ENCODE results near the gene STYXL2. TPM values are rescaled to one million over a fixed set of nuclear protein-coding genes. Genes with fewer than 3 reads are reported as not detected.
A peak's percentile ranks its signal among the peaks of the same experiment; 100 is the strongest.

The STYXL2 gene
- total RNA-seq, 1 donor from 2014 or later = not detected

DNA sequence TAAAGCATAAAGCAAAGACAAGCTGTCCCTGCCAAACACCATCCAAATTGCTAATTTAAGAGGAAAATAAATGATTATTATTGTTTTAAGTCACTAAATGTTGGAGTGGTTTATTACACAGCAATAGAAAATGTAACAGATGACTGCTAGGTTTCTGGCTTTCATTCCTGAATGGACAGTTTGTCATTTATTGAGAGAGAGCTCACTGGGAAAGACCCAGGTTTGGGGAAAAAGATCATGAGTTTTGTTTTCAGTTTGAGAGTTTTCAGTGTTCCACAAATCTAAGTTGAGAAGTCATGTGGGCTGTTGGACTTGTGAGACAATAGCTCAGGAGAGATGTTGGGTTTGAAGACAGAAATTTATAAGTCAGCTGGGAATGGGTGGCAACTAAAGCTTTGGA is 9.1 kb upstream of the STYXL2 start:
- Mint-ChIP-seq H3K27me3 (ENCODE audit: low read depth) (peaks cover 18% of the 10 kb centered on the region), H3K4me3 (ENCODE audit: low read depth) (no peak overlapping the region), H3K4me1 (ENCODE audit: low read depth) (peaks cover 2% of the 10 kb centered on the region), H3K9me3 (no peaks in the 10 kb centered on the region), H3K27ac (no peak overlapping the region), H3K36me3 (ENCODE audit: low read depth) (no peaks in the 10 kb centered on the region)
- intact Hi-C loops (cut with micrococcal nuclease) = no loop called here
- no peak for DNase-seq (ENCODE audit: low spot score)

DNA sequence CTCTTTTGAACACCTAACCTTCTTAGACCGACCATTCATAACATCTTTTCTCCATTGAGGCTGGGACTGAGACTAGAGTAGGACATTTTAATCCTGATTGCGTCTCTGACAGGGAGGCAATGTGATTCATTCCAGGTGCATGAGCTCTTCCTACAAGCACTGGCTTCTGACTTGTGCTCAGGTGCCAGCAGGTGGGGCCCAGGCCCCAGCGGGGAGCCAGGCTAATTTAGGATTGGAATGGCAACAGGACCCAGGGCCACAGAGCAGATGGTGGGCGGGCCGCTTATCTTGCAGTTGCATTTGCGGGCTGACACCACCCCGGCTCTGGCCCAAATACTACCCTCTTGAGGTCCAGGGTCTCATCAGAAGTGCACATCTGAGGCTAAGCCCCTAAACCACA is 7.8 kb upstream of the STYXL2 start:
- Mint-ChIP-seq H3K4me1 (ENCODE audit: low read depth) (peaks cover 10% of the 10 kb centered on the region), H3K27ac (no peak overlapping the region), H3K9me3 (no peaks in the 10 kb centered on the region), H3K36me3 (ENCODE audit: low read depth) (no peaks in the 10 kb centered on the region), H3K4me3 (ENCODE audit: low read depth) (no peak overlapping the region), H3K27me3 (ENCODE audit: low read depth) (peaks cover 8% of the 10 kb centered on the region)
- no peak for DNase-seq (ENCODE audit: low spot score)
- intact Hi-C loops (cut with micrococcal nuclease) = no loop called here

DNA sequence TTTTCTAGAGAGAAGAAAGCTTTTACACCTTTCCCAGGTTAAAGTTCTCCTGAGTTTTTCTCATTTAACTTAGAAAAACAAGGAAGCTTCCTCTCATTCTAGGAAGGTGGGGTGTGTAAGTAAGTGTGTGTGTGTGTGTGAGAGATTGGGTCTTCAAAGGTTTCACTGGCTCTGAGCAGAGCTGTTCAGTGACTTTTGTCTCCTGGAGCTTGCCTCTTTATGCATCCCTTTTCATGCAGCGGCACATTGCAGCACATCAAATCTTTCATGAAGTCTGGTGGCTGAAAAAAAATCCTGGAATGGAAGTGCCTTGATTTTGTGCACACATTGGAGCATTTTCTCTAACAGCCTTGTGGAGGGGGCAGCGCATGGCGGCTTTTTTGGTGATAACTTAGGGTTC is 7.1 kb upstream of the STYXL2 start:
- Mint-ChIP-seq H3K27me3 (ENCODE audit: low read depth) (peaks cover 6% of the 10 kb centered on the region), H3K9me3 (no peaks in the 10 kb centered on the region)
- intact Hi-C loops (cut with micrococcal nuclease) = no loop called here

DNA sequence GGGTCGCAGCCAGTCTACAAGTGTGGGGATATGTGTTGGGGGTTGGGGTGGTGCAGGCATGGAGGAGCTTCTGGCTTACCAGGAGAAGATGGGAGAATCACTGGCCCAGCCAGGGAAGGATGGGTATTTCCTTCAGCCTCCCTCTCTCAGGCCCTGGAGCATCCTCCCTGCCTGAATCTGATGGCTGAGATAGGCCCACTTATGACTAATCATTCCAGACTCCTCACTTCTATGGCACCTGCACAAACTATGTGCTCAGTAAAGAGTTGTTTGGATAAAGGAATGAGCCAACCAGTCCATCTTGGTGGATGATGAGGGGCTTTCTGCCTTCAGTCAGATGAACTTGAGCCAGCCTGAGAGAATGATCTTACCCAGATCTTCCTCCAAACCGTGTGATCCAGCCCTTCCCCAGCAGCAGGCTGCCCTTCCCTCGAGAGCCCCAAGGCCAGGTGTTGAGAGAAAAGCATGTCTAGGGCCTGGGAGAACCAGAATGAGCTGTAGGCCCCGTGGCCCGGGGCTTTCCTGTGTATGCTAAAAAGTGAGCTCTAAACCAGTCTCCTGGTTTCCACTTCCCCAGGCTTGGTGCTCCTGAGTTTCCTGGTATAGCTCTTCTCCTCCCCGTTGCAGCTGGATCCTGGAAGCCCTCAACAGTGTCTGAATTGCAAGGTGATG is 5.0 kb upstream of the STYXL2 start:
- no peaks in the 10 kb centered on the region for H3K36me3 Mint-ChIP-seq (ENCODE audit: low read depth)
- no peak overlapping the region for H3K27ac Mint-ChIP-seq
- H3K27me3 Mint-ChIP-seq (ENCODE audit: low read depth) = no peaks in the 10 kb centered on the region
- no peak overlapping the region for H3K4me3 Mint-ChIP-seq (ENCODE audit: low read depth)
- intact Hi-C loops (cut with micrococcal nuclease) = no loop called here
- H3K9me3 Mint-ChIP-seq = no peaks in the 10 kb centered on the region
- DNase-seq (ENCODE audit: low spot score) = no peak
- peaks cover 10% of the 10 kb centered on the region for H3K4me1 Mint-ChIP-seq (ENCODE audit: low read depth)

More for the DNA sequence above, 7.1 kb upstream of the STYXL2 start:
- Mint-ChIP-seq H3K27ac (no peak overlapping the region), H3K36me3 (ENCODE audit: low read depth) (no peaks in the 10 kb centered on the region), H3K4me3 (ENCODE audit: low read depth) (no peak overlapping the region), H3K4me1 (ENCODE audit: low read depth) (peaks cover 10% of the 10 kb centered on the region)
- no peak for DNase-seq (ENCODE audit: low spot score)

DNA sequence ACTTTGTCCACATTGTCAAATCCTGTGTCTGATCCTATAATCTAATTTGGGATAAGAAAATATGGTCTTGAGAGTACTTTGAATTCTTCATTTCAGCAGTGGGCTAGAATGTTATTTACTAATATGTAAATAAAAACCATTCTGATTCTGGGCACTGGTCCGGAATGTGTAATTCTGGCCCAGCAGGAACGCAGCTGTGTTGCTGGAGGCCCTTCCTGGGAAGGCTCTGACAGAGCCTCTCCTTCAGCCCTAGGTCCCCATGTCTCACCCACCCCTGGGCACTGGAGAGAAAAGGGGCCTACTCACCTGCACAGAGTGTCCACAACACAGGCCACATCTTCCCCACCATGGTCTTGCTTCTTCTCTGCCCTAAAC is 3.9 kb upstream of the STYXL2 start:
- H3K27me3 Mint-ChIP-seq (ENCODE audit: low read depth) = no peaks in the 10 kb centered on the region
- no peak for DNase-seq (ENCODE audit: low spot score)
- H3K4me1 Mint-ChIP-seq (ENCODE audit: low read depth) = peaks cover 10% of the 10 kb centered on the region
- H3K27ac Mint-ChIP-seq = peak overlapping the region; percentile 76
- intact Hi-C loops (cut with micrococcal nuclease) = no loop called here
- H3K4me3 Mint-ChIP-seq (ENCODE audit: low read depth) = no peak overlapping the region
- no peaks in the 10 kb centered on the region for H3K36me3 Mint-ChIP-seq (ENCODE audit: low read depth)
- H3K9me3 Mint-ChIP-seq = no peaks in the 10 kb centered on the region

DNA sequence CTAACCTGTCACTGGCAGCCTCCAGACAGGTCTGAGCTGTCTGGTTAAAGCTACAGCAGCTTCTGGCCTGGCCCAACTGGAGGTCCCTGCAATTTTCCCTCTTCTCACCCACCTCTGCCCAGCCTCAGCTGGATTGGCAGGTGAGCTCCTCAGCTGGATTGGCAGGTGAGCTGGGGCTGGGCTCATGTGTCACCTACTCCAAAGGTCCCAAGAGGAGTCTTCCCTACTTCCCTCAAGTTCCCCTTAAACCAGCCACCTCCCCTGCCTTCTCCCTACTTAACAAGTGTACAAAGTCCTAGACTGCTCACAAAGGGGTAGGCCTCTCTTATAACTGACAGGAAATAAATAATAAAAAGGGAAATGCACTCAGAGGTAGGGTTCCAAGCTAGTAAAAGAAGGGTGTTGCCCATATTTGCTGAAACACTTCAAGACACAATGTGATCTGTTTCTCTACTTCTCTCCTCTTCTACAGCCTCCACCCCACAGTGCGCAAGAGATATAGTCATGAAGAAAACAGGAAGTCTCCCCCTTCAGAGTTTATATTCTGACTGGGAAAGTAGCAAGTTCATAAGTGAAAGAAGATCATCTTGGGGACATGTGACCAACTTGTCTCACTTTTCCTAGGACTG is 3.4 kb upstream of the STYXL2 start, which contains the start of gene GPA33:
Gene GPA33, minus strand, starts transcription at position 64 of the 629 bp plus-strand sequence. CDS start 90 bp downstream, outside the sequence.
- no peaks in the 10 kb centered on the region for H3K27me3 Mint-ChIP-seq (ENCODE audit: low read depth)
- peaks cover 10% of the 10 kb centered on the region for H3K4me1 Mint-ChIP-seq (ENCODE audit: low read depth)
- peak within 1 kb of the TSS; percentile 76 for H3K27ac Mint-ChIP-seq
- no peaks in the 10 kb centered on the region for H3K9me3 Mint-ChIP-seq
- no peak for DNase-seq (ENCODE audit: low spot score)
- intact Hi-C loops (cut with micrococcal nuclease) = no loop called here
- H3K36me3 Mint-ChIP-seq (ENCODE audit: low read depth) = no peaks in the 10 kb centered on the region
- H3K4me3 Mint-ChIP-seq (ENCODE audit: low read depth) = no peak within 1 kb of the TSS

DNA sequence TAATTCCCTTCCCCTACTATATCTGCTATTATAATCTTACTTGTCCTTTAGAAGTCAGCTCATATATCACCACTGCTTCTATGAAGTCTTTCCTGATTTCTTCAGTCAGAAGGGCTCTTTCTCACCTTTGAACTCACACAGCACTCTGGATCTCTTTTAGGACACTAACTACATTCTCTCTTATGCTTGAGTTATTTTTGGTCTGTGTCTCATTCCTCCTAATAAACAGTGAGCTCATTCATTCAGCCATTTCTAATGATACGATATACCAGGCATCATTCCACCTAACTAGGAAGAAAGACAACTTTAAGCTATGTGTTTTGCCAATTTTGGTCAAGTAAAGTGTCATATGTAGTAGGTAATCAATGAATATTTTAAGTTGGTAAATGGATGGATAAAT is 1.2 kb upstream of the STYXL2 start:
- Mint-ChIP-seq H3K36me3 (ENCODE audit: low read depth) (no peaks in the 10 kb centered on the region), H3K9me3 (no peaks in the 10 kb centered on the region), H3K27ac (no peak overlapping the region), H3K4me1 (ENCODE audit: low read depth) (peaks cover 10% of the 10 kb centered on the region), H3K4me3 (ENCODE audit: low read depth) (no peak overlapping the region), H3K27me3 (ENCODE audit: low read depth) (no peaks in the 10 kb centered on the region)
- DNase-seq (ENCODE audit: low spot score) = no peak
- intact Hi-C loops (cut with micrococcal nuclease) = no loop called here

DNA sequence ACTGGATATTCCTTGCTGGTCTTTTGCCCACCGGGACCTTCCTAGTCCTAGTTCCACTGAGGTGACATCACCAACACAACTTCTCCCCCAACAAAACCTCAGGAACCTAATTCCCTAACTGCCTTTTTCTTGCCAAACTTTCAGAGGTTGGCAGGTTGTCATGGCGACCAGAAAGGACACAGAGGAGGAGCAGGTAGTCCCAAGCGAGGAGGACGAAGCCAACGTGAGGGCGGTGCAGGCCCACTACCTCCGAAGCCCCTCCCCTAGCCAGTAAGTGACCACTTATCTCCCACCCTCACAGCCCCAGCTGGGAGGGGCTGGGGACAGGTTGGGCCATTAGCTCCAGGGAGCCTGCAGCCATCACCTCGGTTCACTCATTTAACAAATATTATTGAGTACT is 815 bp downstream of the STYXL2 start:
- no peak for DNase-seq (ENCODE audit: low spot score)
- H3K9me3 Mint-ChIP-seq = no peaks in the 10 kb centered on the region
- peaks cover 7% of the 10 kb centered on the region for H3K4me1 Mint-ChIP-seq (ENCODE audit: low read depth)
- peaks cover 4% of the 10 kb centered on the region for H3K27me3 Mint-ChIP-seq (ENCODE audit: low read depth)
- no peak overlapping the region for H3K27ac Mint-ChIP-seq
- no peaks in the 10 kb centered on the region for H3K36me3 Mint-ChIP-seq (ENCODE audit: low read depth)
- H3K4me3 Mint-ChIP-seq (ENCODE audit: low read depth) = no peak overlapping the region
- intact Hi-C loops (cut with micrococcal nuclease) = no loop called here

DNA sequence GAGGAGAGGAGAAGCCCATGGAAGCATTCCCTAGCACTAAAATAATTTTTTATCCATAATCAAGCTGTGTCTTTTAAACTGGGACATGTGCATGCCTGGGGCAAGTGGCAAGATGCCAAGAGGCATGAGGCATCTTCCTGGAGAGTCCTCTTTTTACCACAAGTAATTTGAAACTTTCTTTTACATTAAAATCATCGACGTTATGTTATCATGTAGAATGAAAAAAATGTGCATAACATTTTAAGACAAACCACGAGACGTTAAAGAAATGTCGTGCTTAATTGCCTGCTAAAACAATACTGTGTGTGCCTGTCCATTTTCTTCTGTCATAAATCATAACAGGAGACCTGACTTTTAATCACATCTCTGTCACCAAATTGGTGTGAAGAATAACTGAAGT is 1.5 kb downstream of the STYXL2 start:
- Mint-ChIP-seq H3K4me3 (ENCODE audit: low read depth) (no peak overlapping the region), H3K4me1 (ENCODE audit: low read depth) (peaks cover 3% of the 10 kb centered on the region), H3K27me3 (ENCODE audit: low read depth) (peaks cover 4% of the 10 kb centered on the region), H3K36me3 (ENCODE audit: low read depth) (no peaks in the 10 kb centered on the region), H3K27ac (no peak overlapping the region), H3K9me3 (no peaks in the 10 kb centered on the region)
- intact Hi-C loops (cut with micrococcal nuclease) = no loop called here
- no peak for DNase-seq (ENCODE audit: low spot score)

DNA sequence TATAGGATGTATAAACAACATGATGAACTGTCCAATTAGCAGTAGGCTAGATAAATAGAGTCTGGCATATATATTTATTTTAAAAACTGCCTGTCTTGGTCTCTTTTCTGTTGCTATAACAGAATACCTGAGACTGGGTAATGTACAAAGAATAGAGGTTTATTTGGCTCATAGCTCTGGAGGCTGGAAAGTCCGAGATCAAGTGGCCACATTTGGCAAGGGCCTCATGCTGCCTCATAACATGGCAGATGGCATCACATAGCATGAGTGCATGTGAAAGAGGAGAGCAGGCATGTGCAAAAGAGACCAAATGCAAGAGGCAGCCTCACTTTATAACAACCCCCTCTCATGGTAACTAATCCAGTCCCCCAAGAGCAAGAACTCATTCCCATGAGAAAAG is 6.0 kb downstream of the STYXL2 start:
- Mint-ChIP-seq H3K4me1 (ENCODE audit: low read depth) (peaks cover 18% of the 10 kb centered on the region), H3K4me3 (ENCODE audit: low read depth) (no peak overlapping the region)
- intact Hi-C loops (cut with micrococcal nuclease) = no loop called here

DNA sequence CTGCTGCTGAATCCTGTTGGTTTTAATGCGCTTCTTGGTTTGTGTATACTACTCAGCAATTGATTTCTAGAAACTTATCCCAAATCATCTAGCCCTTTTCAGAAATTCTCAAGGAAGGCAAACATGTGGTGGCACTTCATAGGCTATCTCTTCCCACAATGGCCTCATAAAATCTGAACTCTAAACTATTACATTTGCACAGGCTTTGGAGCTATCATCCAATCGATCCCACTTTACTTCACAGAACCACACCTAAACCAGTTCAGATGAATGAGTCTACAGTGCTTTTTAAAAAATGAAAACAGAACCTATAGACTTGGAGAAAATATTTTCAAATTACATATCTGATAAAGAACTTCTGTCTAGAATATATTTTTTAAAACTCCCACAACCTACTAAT is 6.9 kb downstream of the STYXL2 start:
- Mint-ChIP-seq H3K4me1 (ENCODE audit: low read depth) (peaks cover 25% of the 10 kb centered on the region), H3K27ac (no peak overlapping the region), H3K27me3 (ENCODE audit: low read depth) (peaks cover 8% of the 10 kb centered on the region), H3K36me3 (ENCODE audit: low read depth) (no peaks in the 10 kb centered on the region), H3K9me3 (no peaks in the 10 kb centered on the region), H3K4me3 (ENCODE audit: low read depth) (no peak overlapping the region)
- no peak for DNase-seq (ENCODE audit: low spot score)
- intact Hi-C loops (cut with micrococcal nuclease) = no loop called here

More for the DNA sequence above, 6.0 kb downstream of the STYXL2 start:
- DNase-seq (ENCODE audit: low spot score) = no peak
- H3K27ac Mint-ChIP-seq = no peak overlapping the region
- H3K27me3 Mint-ChIP-seq (ENCODE audit: low read depth) = peaks cover 8% of the 10 kb centered on the region
- H3K36me3 Mint-ChIP-seq (ENCODE audit: low read depth) = no peaks in the 10 kb centered on the region
- H3K9me3 Mint-ChIP-seq = no peaks in the 10 kb centered on the region

DNA sequence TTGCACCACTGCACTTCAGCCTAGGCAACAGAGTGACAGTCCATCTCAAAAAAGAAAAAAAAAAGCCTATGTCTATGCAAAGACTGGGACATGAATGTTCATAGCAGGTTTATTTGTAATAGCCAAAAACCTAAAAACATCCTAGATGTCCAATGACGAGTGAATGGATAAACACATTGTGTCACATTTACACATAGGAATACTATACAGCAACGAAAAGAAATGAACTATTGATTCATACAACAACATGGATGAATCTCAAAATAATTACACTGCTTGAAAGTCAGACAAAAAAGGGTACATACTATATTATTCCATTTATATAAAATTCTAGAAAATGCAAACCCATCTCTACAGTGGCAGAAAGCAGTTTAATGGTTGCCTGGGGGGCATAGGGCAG is 7.9 kb downstream of the STYXL2 start:
- Mint-ChIP-seq H3K4me3 (ENCODE audit: low read depth) (no peak overlapping the region), H3K4me1 (ENCODE audit: low read depth) (peaks cover 27% of the 10 kb centered on the region), H3K27me3 (ENCODE audit: low read depth) (peaks cover 8% of the 10 kb centered on the region), H3K27ac (no peak overlapping the region), H3K9me3 (no peaks in the 10 kb centered on the region), H3K36me3 (ENCODE audit: low read depth) (no peaks in the 10 kb centered on the region)
- DNase-seq (ENCODE audit: low spot score) = no peak
- intact Hi-C loops (cut with micrococcal nuclease) = no loop called here

DNA sequence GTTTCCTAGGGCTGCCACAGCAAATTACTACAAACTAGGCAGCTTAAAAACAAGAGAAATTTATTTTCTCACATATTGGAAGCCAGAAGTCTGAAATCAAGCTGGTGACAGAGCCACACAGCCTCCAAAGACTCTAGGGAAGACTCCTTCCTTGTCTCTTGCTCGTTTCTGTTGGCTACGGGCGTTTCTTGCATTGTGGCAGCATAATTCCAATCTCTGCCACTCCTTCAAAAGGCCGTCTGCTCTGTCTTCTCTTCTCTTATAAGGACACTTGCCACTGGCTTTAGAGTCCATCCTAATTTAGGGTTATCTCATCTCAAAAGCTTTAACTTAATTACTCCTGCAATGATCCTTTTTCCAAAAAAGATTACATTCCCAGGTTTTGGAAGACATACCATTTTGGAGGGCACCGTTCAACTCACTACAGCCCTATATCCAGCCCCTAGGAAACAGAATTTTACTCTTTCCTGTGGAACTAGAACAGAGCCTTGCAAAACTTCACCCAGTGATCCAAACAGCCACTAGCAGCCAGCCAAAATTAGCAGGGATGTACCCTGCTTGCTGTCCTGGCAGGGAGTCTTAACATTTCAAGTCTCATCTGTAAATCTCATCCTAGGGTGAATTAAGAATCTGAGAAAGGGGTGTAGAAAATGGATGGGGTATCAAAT is 9.2 kb downstream of the STYXL2 start:
- H3K4me3 Mint-ChIP-seq (ENCODE audit: low read depth) = no peak overlapping the region
- H3K36me3 Mint-ChIP-seq (ENCODE audit: low read depth) = no peaks in the 10 kb centered on the region
- intact Hi-C loops (cut with micrococcal nuclease) = no loop called here
- no peaks in the 10 kb centered on the region for H3K9me3 Mint-ChIP-seq
- H3K27me3 Mint-ChIP-seq (ENCODE audit: low read depth) = peaks cover 8% of the 10 kb centered on the region
- H3K4me1 Mint-ChIP-seq (ENCODE audit: low read depth) = peaks cover 28% of the 10 kb centered on the region
- no peak overlapping the region for H3K27ac Mint-ChIP-seq
- DNase-seq (ENCODE audit: low spot score) = no peak

Measured in activated T-helper 2 cell treated with anti-CD3 and anti-CD28 coated beads, Interferon-gamma antibody, Interleukin-2, Interleukin-4, amounts not matched to agents 10 μg/mL and 5 μg/mL and 100 μg/mL, durations not matched to agents 14 hours and 24 hours and 36 hours (primary cell).